GM23338 (cell line): ENCODE data around the gene RPTOR. TPM values are rescaled to one million over a fixed set of nuclear protein-coding genes. Genes with fewer than 3 reads are reported as not detected.

Experiments
- ATAC-seq: fragments of 200-7000 bp; cut with Tn5 transposase; 3 replicates; pipeline ENCODE4 v1.9.1; 2020
- DNase-seq: peaks from one replicate; pipeline ENCODE4 v3.0.0-alpha.2; 2015; ENCODE audit warnings: low spot score
- H2AFZ ChIP-seq: fragments of 200-600 bp; sonication (generic); 2 replicates; pipeline ENCODE4 v1.8.0; 2016; ENCODE audit warnings: antibody characterized with exemption, mild to moderate bottlenecking, moderate library complexity
- H3F3A ChIP-seq: fragments of 200-600 bp; sonication (generic); replicated peaks from 2 replicates; pipeline ENCODE4 v1.8.0; 2017; ENCODE audit warnings: antibody characterized with exemption, mixed run types, low read depth
- H3K27ac ChIP-seq: fragments of 200-600 bp; sonication (generic); 2 replicates; pipeline ENCODE4 v1.6.1; 2016; ENCODE audit warnings: low read depth
- H3K27me3 ChIP-seq: fragments of 200-600 bp; sonication (generic); 2 replicates; pipeline ENCODE4 v1.8.0; 2016; ENCODE audit warnings: mild to moderate bottlenecking, mixed run types, moderate library complexity; ENCODE audit not compliant: insufficient read depth
- H3K36me3 ChIP-seq: fragments of 200-600 bp; sonication (generic); 2 replicates; pipeline ENCODE4 v1.8.0; 2016; ENCODE audit warnings: mild to moderate bottlenecking; ENCODE audit not compliant: insufficient read depth
- H3K4me1 ChIP-seq: fragments of 200-600 bp; sonication (generic); 2 replicates; pipeline ENCODE4 v1.8.0; 2016; ENCODE audit warnings: mild to moderate bottlenecking, moderate library complexity; ENCODE audit not compliant: insufficient read depth
- H3K4me2 ChIP-seq: fragments of 200-600 bp; sonication (generic); 2 replicates; pipeline ENCODE4 v1.7.1; 2017; ENCODE audit warnings: mixed run types
- H3K4me3 ChIP-seq: fragments of 200-600 bp; sonication (generic); 2 replicates; pipeline ENCODE4 v1.6.1; 2016; ENCODE audit warnings: mixed run types
- H3K79me2 ChIP-seq: fragments of 200-600 bp; sonication (generic); replicated peaks from 2 replicates; pipeline ENCODE4 v1.8.0; 2017; ENCODE audit warnings: mild to moderate bottlenecking; ENCODE audit not compliant: insufficient read depth
- H3K9me2 ChIP-seq: fragments of 200-600 bp; sonication (generic); 2 replicates; pipeline ENCODE4 v1.8.0; 2017; ENCODE audit not compliant: insufficient read depth
- H4K20me1 ChIP-seq: fragments of 200-600 bp; sonication (generic); replicated peaks from 2 replicates; pipeline ENCODE4 v1.8.0; 2017; ENCODE audit warnings: mild to moderate bottlenecking; ENCODE audit not compliant: insufficient read depth
- H3K27ac Mint-ChIP-seq: 2 replicates; pipeline ENCODE4 v1.8.0; 2020; ENCODE audit warnings: inconsistent platforms, mild to moderate bottlenecking, moderate library complexity, mixed read lengths
- H3K27me3 Mint-ChIP-seq: 3 replicates; pipeline ENCODE4 v1.8.0; 2022; ENCODE audit warnings: low read depth, mild to moderate bottlenecking, moderate library complexity, mixed read lengths, inconsistent platforms; ENCODE audit not compliant: insufficient read depth, poor library complexity
- H3K36me3 Mint-ChIP-seq: 3 replicates; pipeline ENCODE4 v1.8.0; 2021; ENCODE audit warnings: low read depth, mild to moderate bottlenecking, inconsistent platforms, moderate library complexity, mixed read lengths
- H3K4me1 Mint-ChIP-seq: 3 replicates; pipeline ENCODE4 v1.8.0; 2020; ENCODE audit warnings: mild to moderate bottlenecking, inconsistent platforms, mixed read lengths
- H3K4me3 Mint-ChIP-seq: 3 replicates; pipeline ENCODE4 v1.8.0; 2021; ENCODE audit warnings: moderate library complexity, mild to moderate bottlenecking, inconsistent platforms, mixed read lengths
- H3K9me3 Mint-ChIP-seq: 3 replicates; pipeline ENCODE4 v1.8.0; 2020; ENCODE audit warnings: moderate library complexity, mild to moderate bottlenecking, inconsistent platforms, mixed read lengths
- CREB1 ChIP-seq: fragments of 250-450 bp; sonication (Bioruptor Pico); IDR thresholded peaks from 2 replicates; pipeline ENCODE4 v1.5.0; 2020; ENCODE audit warnings: low read depth, mild to moderate bottlenecking, moderate library complexity
- CTCF ChIP-seq, 2 experiments: fragments of 200-600 bp in 1 of 2; sonication (generic) in 1 of 2; conservative IDR thresholded peaks; 2 replicates each; pipeline versions ENCODE4 v1.5.1 to v1.6.1; 2016 to 2017; ENCODE audit warnings: antibody characterized with exemption in 2 of 2, low read depth in 2 of 2, mild to moderate bottlenecking in 2 of 2, moderate library complexity in 1 of 2
- EZH2 ChIP-seq: fragments of 200-600 bp; sonication (generic); IDR thresholded peaks from one replicate; pipeline ENCODE4 v1.8.0; 2017; ENCODE audit warnings: antibody characterized with exemption, mild to moderate bottlenecking, low read depth; ENCODE audit not compliant: unreplicated experiment
- EZH2phosphoT487 ChIP-seq: fragments of 200-600 bp; sonication (generic); IDR thresholded peaks from one replicate; pipeline ENCODE4 v1.8.1; 2018; ENCODE audit warnings: antibody characterized with exemption; ENCODE audit not compliant: unreplicated experiment
- JUNB ChIP-seq: IDR thresholded peaks from one replicate; pipeline ENCODE4 v1.6.1; 2016; ENCODE audit warnings: antibody characterized with exemption; ENCODE audit not compliant: unreplicated experiment
- NANOG ChIP-seq: IDR thresholded peaks from 2 replicates; pipeline ENCODE4 v1.6.1; 2016; ENCODE audit warnings: antibody characterized with exemption, borderline replicate concordance
- POLR2AphosphoS5 ChIP-seq: IDR thresholded peaks from 2 replicates; pipeline ENCODE4 v1.6.1; 2016; ENCODE audit warnings: antibody characterized with exemption, low read depth
- REST ChIP-seq: IDR thresholded peaks from one replicate; pipeline ENCODE4 v1.6.1; 2018; ENCODE audit warnings: antibody characterized with exemption; ENCODE audit not compliant: unreplicated experiment
- STAT1 ChIP-seq: IDR thresholded peaks from one replicate; pipeline ENCODE4 v1.6.1; 2016; ENCODE audit warnings: antibody characterized with exemption; ENCODE audit not compliant: unreplicated experiment
- ZNF114 ChIP-seq: fragments of 250-450 bp; sonication (Bioruptor Pico); IDR thresholded peaks from 2 replicates; pipeline ENCODE4 v1.5.0; 2020; ENCODE audit warnings: mild to moderate bottlenecking, moderate library complexity
- ZNF331 ChIP-seq: fragments of 250-450 bp; sonication (Bioruptor Pico); IDR thresholded peaks from 2 replicates; pipeline ENCODE4 v1.5.0; 2020; ENCODE audit warnings: low read depth, mild to moderate bottlenecking, moderate library complexity
- ZNF462 ChIP-seq: fragments of 250-450 bp; sonication (Bioruptor Pico); IDR thresholded peaks from 2 replicates; pipeline ENCODE4 v1.5.0; 2020; ENCODE audit warnings: mild to moderate bottlenecking, moderate library complexity
- polyA plus RNA-seq: library from polyadenylated mRNA; unstranded; fragments of >200 nt; fragmentation: Nextera tagmentation; extraction: Ambion mirVana; gene quantifications from 2 replicates; pipeline ENCODE4 v1.2.1, GENCODE V29; 2016
- total RNA-seq: library from RNA; depleted of rRNA; stranded (reverse); fragments of >200 nt; shearing (Covaris generic); gene quantifications from 2 replicates; pipeline ENCODE4 v1.2.3, GENCODE V29; 2014
- TF ChIP-seq, protein P1 (sequence below): IDR thresholded peaks from 2 replicates; pipeline ENCODE4 v1.6.1; 2016; ENCODE audit warnings: antibody characterized with exemption

RPTOR gene
- total and polyA plus RNA-seq, 2 experiments from 2014 or later, result 9.5 to 38.0 TPM

- peaks cover 17% of the 10 kb centered on the region for H3K27me3 Mint-ChIP-seq
- H3F3A ChIP-seq, result no peaks in the 10 kb centered on the region
- H3K79me2 ChIP-seq, result peaks cover 8% of the 10 kb centered on the region; the same call in 1 of the 2 replicates
- H3K4me2 ChIP-seq, result no peak overlapping the region
- ATAC-seq, result no peak
- no peak overlapping the region for H3K4me3 ChIP-seq
- H3K4me1 ChIP-seq, result no peaks in the 10 kb centered on the region
- H3K36me3 Mint-ChIP-seq, result no peaks in the 10 kb centered on the region; the same call in 2 of the 3 replicates
- H3K4me1 Mint-ChIP-seq, result peaks cover 8% of the 10 kb centered on the region
- no peak overlapping the region for H3K4me3 Mint-ChIP-seq
- no peak for DNase-seq
- no peak for TF ChIP-seq STAT1
- TF ChIP-seq NANOG, result no peak
- TF ChIP-seq EZH2phosphoT487, result no peak
- TF ChIP-seq EZH2, result no peak
- no peak for TF ChIP-seq CTCF (conservative IDR thresholded peaks at IDR 0.05; ENCODE audit: low read depth in 2 of 2)
- no peak for TF ChIP-seq REST
- TF ChIP-seq CREB1 (CRISPR knock-in tag), result no peak
- TF ChIP-seq ZNF331, result no peak
- TF ChIP-seq, protein P1, sequence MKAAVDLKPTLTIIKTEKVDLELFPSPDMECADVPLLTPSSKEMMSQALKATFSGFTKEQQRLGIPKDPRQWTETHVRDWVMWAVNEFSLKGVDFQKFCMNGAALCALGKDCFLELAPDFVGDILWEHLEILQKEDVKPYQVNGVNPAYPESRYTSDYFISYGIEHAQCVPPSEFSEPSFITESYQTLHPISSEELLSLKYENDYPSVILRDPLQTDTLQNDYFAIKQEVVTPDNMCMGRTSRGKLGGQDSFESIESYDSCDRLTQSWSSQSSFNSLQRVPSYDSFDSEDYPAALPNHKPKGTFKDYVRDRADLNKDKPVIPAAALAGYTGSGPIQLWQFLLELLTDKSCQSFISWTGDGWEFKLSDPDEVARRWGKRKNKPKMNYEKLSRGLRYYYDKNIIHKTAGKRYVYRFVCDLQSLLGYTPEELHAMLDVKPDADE, result no peak
- no peak for TF ChIP-seq ZNF114 (CRISPR knock-in tag)
- TF ChIP-seq POLR2AphosphoS5, result no peak
- no peak for TF ChIP-seq ZNF462 (CRISPR knock-in tag)
- no peak for TF ChIP-seq JUNB
- no peak overlapping the region; the same call in 1 of the 2 replicates for H3K27ac Mint-ChIP-seq
- no peak overlapping the region for H2AFZ ChIP-seq
- peaks cover 7% of the 10 kb centered on the region; the same call in 1 of the 2 replicates for H4K20me1 ChIP-seq
- no peaks in the 10 kb centered on the region for H3K27me3 ChIP-seq
- no peaks in the 10 kb centered on the region for H3K36me3 ChIP-seq
- H3K27ac ChIP-seq, result no peak overlapping the region
- H3K9me2 ChIP-seq, result no peaks in the 10 kb centered on the region
- no peaks in the 10 kb centered on the region for H3K9me3 Mint-ChIP-seq
Observed at GRCh38 chr17:80815151-80815681, 270.6 kb downstream of the RPTOR start.
